GM18870 (cell line): ENCODE data around the gene TRIM42.

Experiments
- ATAC-seq: cut with Tn5 transposase; IDR thresholded peaks from one replicate; pipeline ENCODE4 v1.9.1; 2021; ENCODE audit warnings: moderate library complexity; ENCODE audit not compliant: unreplicated experiment

The TRIM42 gene

GRCh38 chr3:140709751-140710150, 31.9 kb downstream of the TRIM42 start:
- no peak for ATAC-seq

GRCh38 chr3:140710711-140711389, 33.0 kb downstream of the TRIM42 start:
- no peak for ATAC-seq

- ATAC-seq: no peak
These were observed 33.6 kb downstream of the TRIM42 start for GRCh38 chr3:140711390-140712035.

- ATAC-seq: no peak
These were observed 34.4 kb downstream of the TRIM42 start for GRCh38 chr3:140712301-140712700.

- no peak for ATAC-seq
These were observed 37.2 kb downstream of the TRIM42 start for GRCh38 chr3:140715035-140715434.

- no peak for ATAC-seq
These were observed 40.1 kb downstream of the TRIM42 start for GRCh38 chr3:140717921-140718320.

- ATAC-seq: no peak
These were observed 42.2 kb downstream of the TRIM42 start for GRCh38 chr3:140719841-140720614.

- no peak for ATAC-seq
These were observed 45.7 kb downstream of the TRIM42 start for GRCh38 chr3:140723576-140723975.

GRCh38 chr3:140724856-140725812, 47.3 kb downstream of the TRIM42 start:
- ATAC-seq: peak; percentile 77

- no peak for ATAC-seq
These were observed 48.2 kb downstream of the TRIM42 start for GRCh38 chr3:140726066-140726465.

GRCh38 chr3:140727886-140728285, 50.0 kb downstream of the TRIM42 start:
- no peak for ATAC-seq

GRCh38 chr3:140731440-140732119, 53.7 kb downstream of the TRIM42 start:
- ATAC-seq: peak; percentile 80

- no peak for ATAC-seq
These were observed 55.8 kb downstream of the TRIM42 start for GRCh38 chr3:140733623-140734022.

GRCh38 chr3:140736863-140737460, 59.1 kb downstream of the TRIM42 start:
- no peak for ATAC-seq

- ATAC-seq: no peak
These were observed 64.3 kb downstream of the TRIM42 start for GRCh38 chr3:140742116-140742515.

- no peak for ATAC-seq
These were observed 70.3 kb downstream of the TRIM42 start for GRCh38 chr3:140748171-140748570.

- no peak for ATAC-seq
These were observed 71.0 kb downstream of the TRIM42 start for GRCh38 chr3:140748903-140749302.
